IPS DF 19.7 (cell line): ENCODE measurements around the gene AOAH.
"Not testable (repeated sequence)": the region's sequence is repeated elsewhere in the genome, so short reads cannot be mapped to it uniquely, and the experiment has no call there.

ENCODE experiments used
- DNase-seq: peaks from one replicate; pipeline ENCODE4 v3.0.0-alpha.2; 2013; ENCODE audit warnings: low read depth, low spot score

The AOAH gene

DNA sequence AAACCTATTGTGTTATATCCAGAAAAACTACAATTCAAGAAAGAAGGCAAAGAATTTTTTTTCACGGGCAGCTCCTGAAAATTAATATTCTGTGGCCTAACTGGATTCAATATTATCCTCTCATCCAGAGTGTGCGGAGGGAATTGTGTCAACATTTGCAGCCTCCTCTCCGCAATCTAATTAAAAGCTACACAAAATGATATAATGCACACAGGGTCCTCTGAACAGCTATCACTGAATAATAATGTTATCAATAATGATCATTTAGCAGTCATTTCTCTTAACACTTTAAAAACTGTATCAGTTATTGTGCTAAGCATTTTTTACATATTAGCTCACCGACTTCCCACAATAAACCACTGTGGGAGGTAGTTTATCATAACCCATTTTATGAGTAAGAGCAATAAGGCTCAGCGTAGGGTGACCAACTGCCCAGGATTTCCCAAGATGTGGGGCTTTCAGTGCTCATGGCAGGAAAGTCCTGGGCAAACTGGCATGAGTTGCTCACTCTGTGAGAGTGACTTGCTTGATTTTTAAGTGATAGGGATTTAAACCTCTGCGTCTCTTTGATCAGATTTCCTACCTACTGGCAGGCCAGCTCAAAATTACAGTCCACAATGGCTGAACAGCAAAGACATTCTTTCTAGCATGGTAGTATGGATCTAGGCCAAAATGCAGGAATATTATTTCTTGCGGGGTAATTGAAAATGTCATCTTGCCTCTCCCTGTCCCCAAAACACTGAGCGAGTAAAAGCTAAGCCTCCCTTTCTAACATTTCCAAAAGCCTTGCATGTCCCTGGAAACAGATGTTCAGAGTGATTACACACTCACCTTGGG is 65.7 kb downstream of the AOAH start:
- DNase-seq: no peak

DNA sequence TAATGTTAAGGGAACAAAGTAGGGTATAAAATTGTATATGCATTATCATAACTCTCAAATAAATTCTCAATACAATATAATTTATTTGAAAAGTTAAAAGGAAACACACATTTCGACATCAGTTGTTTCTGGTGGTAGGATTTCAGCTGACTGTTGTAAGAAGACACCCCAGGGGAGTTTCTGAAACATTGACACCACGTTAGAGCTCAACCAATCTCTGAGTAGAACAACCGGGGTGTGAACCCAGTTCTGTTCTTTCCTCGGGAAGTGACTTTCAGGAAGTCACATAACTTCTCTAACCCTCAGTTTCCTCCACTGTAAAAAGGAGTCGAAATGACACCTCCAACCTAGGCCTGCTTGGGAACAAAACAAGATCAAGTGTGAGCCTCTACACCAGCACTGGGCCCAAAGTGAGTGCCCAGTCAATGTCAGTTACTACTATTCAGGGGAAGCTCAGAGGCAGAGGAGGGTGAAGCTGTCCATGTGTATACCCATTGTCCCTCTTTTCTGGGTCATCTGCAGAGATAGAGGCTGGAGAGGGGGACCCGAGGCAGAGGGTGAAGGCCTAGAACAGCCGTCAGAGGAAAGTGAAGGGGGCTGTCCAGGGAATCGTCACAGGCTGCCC is 67.1 kb downstream of the AOAH start:
- DNase-seq: no peak

DNA sequence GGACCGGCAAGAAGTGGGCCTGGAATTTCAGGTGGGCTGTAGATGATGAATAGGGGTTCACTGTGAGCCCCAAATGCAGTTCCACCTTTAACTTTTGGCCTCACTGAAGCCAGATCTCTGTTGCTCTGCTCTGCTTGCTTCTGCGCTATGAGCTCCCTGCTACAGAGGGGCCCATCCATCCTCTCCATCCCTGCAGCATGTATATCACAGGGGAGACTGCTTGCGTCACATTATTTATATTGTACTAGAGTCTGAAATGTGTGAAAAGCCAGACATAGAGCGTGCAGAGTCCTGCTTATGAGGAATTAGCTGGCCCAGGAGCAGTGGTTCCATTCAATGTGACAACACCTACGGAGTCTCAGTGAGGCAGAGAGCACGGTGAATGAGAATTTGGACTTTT is 69.9 kb downstream of the AOAH start:
- no peak for DNase-seq

DNA sequence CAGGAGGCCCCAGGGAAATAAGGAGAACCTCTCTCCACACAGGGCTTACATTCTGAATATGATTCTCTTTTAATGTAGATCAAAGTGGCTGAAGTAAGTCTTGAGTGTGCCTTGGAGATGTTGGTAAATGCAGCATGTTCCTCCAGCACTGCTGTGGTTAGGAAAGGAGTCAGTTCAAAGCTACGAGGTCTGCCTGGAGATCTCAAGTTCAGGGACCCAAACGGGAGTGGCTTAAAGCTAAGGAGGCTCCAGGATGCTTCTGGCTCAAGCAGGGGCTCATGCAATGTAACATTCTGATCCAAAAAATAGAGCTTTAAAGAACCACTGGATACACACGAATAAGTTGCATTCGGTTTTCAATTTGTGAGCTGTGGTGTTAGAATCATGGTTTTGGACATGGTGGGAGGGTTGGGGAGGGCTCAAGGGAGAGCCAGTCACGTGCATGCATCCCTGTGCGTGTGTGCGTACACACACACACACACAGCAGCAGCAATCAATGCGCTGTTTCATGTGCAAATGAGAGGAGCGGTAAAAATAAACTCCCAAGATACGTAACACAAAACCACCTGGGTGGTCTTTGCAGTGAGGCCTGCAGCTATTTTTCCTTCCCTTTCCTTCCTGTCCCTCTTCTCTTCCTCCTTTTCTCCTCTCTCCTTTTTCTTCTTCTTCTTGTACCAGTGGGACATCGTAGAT is 70.5 kb downstream of the AOAH start:
- no peak for DNase-seq

DNA sequence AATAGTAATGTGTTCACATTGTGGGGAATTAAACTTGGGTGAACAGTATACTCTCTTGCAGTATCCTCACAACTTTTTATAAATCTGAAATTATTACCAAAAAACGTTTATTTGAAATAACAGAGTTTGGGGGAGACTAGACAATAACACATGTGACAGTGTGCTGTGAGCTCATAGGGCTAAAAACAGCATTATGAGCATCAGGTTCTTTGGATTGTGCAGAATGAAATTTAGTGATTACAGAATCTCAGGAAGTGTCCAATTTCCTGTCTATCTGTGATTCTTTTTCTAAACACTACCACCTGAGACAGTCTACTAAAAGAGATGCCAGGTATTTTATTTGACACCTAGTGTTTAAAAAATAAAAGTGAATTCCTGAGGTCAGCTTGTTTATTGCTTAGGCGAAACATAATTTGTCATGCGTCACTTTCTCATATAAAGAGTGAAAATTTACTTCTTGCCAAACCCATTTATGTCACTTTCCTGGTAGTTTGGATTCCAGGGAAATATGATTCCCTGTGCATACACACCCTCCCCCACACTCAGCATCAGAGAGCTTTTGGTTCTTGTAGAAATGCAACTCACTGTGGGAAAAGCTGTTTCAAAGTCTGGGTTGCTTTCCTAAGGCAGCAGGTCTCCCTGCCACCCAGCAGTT is 71.2 kb downstream of the AOAH start:
- no peak for DNase-seq

DNA sequence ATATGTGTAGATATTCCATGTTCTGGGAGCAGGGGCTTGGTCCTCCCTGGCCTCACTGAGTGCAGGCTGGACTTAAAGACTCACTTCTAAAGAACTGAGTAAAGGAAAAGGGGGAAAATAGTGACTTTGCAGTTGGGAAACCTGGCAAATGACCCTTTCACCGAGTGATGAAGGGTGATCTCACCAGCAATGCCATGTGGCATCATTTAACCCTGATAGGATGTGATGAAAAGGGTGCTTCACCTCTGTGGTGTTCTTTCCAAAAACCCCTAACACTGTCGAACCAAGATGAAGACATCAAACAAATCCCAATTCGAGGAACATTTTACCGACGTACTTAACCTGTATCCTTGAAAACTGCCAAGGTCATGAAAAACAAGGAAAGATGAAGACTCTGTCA is 71.9 kb downstream of the AOAH start:
- no peak for DNase-seq

DNA sequence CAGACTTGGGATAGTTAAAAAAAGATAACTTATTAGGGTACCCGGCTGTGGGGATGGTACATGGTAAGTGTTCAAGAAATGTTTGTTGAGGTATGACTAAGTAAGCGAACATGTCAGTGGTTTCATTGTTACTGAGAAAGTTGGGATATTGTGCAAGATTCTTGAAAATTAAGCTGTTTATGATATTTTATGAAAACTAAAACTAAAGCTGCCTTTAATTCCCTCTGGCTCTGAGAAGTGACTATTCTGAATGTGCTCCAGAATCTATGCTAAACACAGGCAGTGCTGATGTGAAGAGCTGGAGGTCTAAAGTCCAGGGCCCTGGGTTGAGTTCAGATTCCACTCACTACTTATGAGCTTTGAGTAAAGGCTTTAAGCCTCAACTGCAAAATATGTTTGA is 72.9 kb downstream of the AOAH start:
- no peak for DNase-seq

DNA sequence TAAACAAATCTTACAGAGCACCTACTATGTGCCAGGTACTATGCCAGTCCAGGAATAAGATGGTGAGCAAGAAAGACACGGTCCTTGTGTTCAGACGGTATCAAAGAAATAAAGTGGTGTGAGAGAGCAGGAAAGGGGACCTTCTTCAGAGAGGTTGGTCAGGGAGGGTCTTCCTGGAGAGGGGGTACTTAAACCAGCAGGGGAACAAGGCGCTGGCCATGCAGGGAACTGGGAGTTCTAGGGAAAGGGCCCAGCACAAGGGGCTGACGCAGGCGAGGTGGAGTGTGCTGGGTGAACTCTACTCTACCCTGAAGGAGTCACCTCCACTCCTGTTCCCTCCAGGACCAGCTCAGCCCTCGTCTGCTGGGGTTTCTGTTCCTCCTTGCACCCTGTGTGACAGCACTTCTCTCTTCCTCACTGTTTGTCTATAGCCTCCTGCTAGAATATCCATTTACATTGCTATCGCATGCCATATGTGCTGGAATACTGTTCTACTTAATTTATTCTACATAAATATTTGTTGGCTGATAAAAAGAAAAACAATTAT is 73.5 kb downstream of the AOAH start:
- DNase-seq: no peak

DNA sequence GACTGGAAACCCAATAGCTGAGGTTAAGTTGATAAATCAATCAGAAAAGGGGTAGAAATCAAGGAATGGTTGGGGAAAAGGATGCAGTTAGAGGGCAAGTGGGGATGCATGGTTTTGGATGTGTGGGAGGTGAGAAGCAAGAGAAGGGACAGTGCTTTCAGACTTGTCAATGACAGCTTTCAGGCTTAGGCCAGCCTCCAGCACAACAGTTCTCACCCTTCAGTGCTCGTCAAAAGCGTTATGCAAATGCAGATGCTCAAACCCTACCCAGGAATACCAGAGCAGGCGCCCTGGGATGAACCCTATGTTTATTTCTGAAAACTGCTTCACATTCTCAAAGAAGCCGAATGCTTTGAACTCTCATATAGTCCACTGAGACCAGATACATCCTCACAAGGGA is 74.0 kb downstream of the AOAH start:
- no peak for DNase-seq

DNA sequence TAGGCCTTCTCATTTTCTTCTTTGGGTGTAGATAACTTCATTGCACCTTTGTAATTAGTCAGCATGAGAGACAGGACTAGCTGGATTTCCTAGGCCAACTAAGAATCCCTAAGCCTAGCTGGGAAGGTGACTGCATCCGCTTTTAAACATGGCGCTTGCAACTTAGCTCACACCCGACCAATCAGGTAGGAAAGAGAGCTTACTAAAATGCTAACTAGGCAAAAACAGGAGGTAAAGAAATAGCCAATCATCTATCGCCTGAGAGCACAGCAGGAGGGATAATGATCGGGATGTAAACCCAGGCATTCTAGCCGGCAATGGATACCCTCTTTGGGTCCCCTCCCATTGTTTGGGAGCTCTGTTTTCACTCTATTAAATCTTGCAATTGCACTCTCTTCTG is 75.0 kb downstream of the AOAH start:
- not testable (repeated sequence) for DNase-seq

DNA sequence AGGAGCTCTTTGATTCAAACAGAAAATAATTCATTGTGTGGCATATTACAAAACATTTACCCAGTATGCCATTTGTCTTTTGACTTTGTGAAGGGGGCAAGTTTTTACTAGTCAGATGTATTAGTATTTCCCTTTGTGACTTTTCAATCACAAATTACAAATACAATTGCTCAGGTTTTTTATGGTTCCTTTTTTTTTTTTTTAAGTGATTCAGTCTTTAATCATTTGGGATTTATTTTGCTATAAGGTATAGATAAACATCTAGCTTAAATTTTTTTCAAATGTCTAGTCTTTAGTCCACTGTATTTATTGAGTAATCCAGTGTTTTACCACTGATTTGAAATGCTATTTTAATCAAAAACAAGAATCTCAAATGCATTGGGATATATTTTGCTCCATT is 75.9 kb downstream of the AOAH start:
- no peak for DNase-seq

DNA sequence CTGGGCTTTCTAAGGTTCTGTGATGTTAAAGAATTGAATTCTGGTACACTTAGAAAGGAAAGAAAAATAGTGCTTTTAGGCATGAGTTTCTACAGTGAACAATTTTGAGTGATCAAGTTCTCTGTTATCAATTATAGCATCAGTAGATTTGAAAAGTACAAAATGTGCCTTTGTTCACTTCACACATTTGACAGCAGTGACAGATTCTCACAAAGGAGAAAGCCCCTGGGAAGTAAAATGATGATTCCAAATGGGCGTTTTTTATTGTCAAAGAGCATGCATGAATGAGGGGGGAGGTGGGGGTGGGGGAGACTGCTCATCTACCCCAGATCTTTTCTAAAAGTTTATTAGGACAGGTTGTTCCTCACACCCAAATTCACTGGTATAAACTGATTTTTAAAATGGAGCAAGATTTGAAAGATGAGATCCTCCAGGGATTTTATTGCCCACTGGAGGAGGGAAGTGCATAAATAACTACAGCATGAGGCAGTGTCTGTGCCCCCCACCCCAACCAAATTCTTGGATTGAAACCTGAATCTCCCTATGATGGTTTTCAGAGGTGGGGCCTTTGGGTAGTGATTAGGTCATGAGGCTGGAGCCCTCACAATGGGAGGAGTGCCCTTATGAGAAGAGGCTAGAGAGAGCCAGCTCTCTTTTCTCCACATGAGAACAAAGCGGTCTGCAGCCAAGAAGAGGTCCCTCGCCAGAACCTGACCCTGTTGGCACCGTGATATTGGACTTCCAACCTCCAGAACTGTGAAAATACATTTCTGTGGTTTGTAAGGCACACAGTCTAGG is 79.5 kb downstream of the AOAH start:
- no peak for DNase-seq

DNA sequence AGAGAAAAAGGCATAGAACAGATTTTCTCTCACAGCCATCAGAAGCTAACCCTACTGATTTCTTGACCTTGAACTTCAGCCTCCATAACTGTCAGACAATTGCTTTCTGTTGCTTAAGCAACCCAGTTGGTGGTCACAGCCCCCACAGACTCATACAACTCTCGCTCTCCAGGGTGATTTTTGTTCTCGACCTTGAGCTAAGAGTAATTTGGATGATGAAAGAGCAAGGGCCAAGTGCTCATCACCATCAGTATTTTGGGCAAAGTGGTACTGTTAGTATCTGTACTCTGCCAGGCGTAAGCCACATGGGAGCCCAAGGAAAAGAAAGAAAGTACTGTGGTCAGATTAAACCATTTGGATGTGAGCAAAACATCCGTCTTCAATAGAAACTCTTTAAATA is 81.9 kb downstream of the AOAH start:
- no peak for DNase-seq

DNA sequence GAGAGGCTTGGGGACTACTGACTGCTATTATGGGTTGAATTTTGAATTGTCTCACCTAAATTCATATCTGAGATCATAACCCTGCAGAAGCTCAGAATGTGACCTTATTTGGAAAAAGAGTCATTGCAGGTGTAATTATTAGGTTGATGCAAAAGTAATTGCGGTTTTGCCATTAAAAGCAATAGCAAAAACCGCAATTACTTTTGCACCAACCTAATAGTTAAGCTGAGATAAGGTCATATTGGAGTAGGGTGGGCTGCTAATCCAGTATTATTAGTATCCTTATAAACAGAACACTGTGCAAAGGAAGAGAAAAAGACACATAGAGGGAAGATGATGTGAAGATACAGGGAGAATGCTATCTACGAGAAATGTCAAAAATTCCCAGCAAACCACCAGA is 82.3 kb downstream of the AOAH start:
- no peak for DNase-seq

DNA sequence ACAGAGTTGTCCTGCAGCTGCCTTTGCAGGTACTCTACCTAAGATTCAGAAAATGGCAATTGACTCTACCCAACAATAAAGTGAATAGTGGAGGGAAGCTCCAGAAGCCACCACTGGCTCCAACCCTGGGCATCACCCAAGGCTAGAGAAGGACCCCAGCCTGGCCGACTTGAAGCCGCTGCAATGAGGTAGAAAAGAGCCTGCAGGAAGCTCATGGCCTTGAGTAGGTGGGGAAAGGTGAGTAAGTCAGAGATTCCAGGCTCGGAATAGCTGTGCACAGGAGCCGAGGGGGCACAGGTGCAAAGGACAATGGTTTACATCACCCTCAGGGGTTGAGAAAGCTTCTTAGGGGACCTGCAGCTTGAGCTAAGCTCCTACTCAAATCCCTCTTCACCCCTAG is 83.6 kb downstream of the AOAH start:
- DNase-seq: no peak

DNA sequence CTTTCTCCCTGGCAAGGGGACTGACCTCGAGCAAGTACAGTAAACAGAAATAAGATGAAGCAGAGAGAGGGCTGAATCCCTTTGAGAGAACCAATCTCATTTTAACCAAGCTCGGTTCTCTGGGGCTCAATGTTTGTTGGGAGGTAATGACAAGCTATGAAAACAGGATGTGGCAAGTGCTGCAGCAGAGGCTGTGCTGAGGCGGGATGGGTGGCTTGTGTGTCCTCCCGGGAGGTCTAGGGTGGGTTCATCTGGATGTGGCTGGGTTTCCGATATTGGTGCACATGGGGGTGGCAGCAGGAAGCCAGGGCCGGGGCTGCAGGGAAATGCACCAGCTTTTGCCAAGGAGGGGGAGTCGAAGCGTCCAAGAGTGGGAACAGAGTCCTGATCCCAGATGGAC is 84.5 kb downstream of the AOAH start:
- no peak for DNase-seq

DNA sequence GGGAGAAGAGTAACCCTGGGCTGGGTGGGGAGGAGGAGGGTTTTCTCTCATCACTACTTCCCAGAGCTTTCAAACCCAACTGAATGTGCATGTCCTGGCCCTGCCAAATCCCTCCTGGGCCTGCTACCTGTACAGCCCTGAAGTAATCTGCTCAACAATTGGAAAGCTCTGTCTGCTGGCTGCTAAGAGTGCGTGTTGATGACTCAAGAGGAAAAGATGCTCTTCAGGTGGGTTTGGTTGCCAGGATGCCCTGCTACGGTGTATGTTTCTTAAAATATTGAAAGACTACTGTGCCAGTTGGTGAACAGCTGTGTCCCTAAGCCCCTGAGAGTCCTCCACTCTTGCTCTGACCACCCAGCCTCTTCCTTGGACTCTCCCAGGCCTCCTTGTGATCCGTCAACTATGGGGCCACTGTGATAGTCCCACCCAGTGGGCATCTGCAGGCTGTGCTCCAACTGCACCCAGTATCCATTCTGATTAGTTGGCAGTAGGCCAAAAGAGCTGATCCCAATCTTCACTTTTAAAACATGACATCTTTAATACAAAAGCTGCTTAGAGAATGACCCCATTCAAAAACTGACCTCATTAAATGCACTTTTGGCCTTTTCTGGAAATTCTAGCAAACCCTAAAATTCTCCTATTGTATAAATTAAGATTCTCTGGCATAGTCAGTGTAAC is 85.6 kb downstream of the AOAH start:
- no peak for DNase-seq

DNA sequence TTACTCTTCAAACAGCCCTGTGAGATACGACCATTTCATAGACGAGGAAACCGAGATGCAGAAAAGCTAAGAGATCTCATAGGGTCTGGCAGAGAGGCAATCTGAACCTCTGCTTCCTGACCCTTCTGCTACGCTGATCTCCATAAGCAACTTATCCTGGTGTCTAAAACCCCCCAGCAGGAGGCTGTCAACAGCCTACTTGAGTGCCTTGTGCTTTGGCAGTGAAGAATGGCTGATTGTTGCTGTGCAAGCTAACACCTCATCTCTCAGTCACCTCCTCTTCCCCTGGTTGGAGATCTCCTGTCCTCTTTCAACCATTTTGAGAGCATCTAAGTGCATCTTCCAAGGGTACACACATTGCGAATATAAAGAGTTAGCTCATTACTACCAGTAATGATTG is 86.2 kb downstream of the AOAH start:
- no peak for DNase-seq

DNA sequence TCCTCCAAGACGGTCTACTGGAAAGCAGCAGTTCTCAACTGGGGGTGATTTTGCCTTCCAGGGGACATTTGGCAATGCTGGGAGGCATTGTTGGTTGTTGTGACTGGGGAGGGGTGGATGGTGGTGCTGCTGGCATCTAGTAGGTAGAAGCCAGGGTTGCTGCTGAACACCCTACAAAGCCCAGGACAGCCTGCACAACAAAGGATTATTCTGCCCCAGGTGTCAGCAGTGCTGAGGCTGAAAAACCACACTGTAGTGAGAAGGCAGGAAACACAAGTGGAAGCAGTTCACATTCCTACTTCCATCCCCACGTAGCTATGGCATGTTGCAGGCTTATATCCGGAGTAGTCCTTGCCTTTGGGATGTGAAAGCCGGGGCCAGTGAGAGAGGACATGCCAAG is 86.9 kb downstream of the AOAH start:
- DNase-seq: no peak

DNA sequence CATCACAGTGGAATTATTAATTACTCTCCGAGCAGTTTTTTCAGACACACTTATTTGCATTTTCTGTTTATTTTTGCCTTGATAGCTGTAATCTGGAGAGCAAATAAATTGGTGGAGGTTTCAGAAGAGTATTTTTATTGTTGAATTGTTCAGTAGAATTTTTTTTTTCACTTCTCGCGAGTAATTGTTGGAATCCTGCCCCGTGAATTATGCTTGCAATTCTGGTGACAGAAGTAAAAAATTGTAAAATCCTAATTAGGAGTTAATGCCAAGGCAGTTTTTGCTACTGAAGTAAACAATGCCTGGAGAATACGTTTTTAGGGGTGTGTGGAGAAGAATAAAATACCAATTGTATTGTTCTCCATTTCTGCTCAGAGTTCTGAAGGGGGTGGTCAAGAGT is 88.2 kb downstream of the AOAH start:
- no peak for DNase-seq

DNA sequence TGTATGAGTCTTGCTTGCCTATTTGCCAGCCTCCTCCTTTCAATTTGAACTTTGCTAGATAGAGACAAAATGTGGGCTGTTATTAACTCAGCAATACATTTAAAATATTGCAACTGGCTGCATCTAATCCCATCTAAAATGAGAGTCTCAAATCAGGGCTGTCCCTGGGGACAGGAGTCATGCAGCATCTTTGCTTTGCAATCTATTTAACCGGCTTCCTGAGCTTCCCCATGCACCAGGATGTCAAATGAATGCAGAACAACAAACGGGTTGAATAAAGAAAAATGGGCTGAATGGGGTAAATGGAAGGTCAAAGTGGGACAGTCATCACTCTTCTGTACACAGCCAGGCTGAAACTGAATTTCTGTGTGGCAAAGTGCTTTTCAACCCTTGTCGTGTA is 89.2 kb downstream of the AOAH start:
- no peak for DNase-seq
